ENCODE results near the gene GRIK4. TPM values are rescaled to one million over a fixed set of nuclear protein-coding genes. Genes with fewer than 3 reads are reported as not detected.
"Not testable (repeated sequence)": the region's sequence is repeated elsewhere in the genome, so short reads cannot be mapped to it uniquely, and the experiment has no call there.

Gene GRIK4
- total RNA-seq, 1 donor from 2014 or later, result 0.10 TPM

- DNase-seq (ENCODE audit: low spot score), result no peak
Measured at GRCh38 chr11:120738516-120739046, 227.0 kb downstream of the GRIK4 start.

GRCh38 chr11:120739780-120740179, 228.2 kb downstream of the GRIK4 start:
- DNase-seq (ENCODE audit: low spot score), result no peak

- DNase-seq (ENCODE audit: low spot score), result no peak
Measured at GRCh38 chr11:120740380-120740779, 228.8 kb downstream of the GRIK4 start.

- no peak for DNase-seq (ENCODE audit: low spot score)
Measured at GRCh38 chr11:120744016-120744994, 232.8 kb downstream of the GRIK4 start.

GRCh38 chr11:120746376-120746775, 234.8 kb downstream of the GRIK4 start:
- DNase-seq (ENCODE audit: low spot score), result no peak

GRCh38 chr11:120746836-120747609, 235.5 kb downstream of the GRIK4 start:
- DNase-seq (ENCODE audit: low spot score), result no peak

GRCh38 chr11:120747850-120748814, 236.6 kb downstream of the GRIK4 start:
- DNase-seq (ENCODE audit: low spot score), result no peak

- no peak for DNase-seq (ENCODE audit: low spot score)
Measured at GRCh38 chr11:120749395-120749794, 237.8 kb downstream of the GRIK4 start.

GRCh38 chr11:120750647-120751549, 239.3 kb downstream of the GRIK4 start:
- no peak for DNase-seq (ENCODE audit: low spot score)

- DNase-seq (ENCODE audit: low spot score), result no peak
Measured at GRCh38 chr11:120751550-120751949, 240.0 kb downstream of the GRIK4 start.

- DNase-seq (ENCODE audit: low spot score), result no peak
Measured at GRCh38 chr11:120752668-120753067, 241.1 kb downstream of the GRIK4 start.

- DNase-seq (ENCODE audit: low spot score), result no peak
Measured at GRCh38 chr11:120756931-120757330, 245.4 kb downstream of the GRIK4 start.

GRCh38 chr11:120759046-120759445, 247.5 kb downstream of the GRIK4 start:
- no peak for DNase-seq (ENCODE audit: low spot score)

- not testable (repeated sequence) for DNase-seq (ENCODE audit: low spot score)
Measured at GRCh38 chr11:120765710-120766109, 254.2 kb downstream of the GRIK4 start.

GRCh38 chr11:120766318-120766717, 254.8 kb downstream of the GRIK4 start:
- DNase-seq (ENCODE audit: low spot score), result no peak

- no peak for DNase-seq (ENCODE audit: low spot score)
Measured at GRCh38 chr11:120768949-120769348, 257.4 kb downstream of the GRIK4 start.

GRCh38 chr11:120769906-120770305, 258.4 kb downstream of the GRIK4 start:
- no peak for DNase-seq (ENCODE audit: low spot score)

- no peak for DNase-seq (ENCODE audit: low spot score)
Measured at GRCh38 chr11:120771551-120772060, 260.1 kb downstream of the GRIK4 start.

- no peak for DNase-seq (ENCODE audit: low spot score)
Measured at GRCh38 chr11:120773501-120774031, 262.0 kb downstream of the GRIK4 start.

All from mesenteric fat pad (tissue), 1 donor.